Lower lobe of right lung (tissue), 2 donors: Measurements from ENCODE around the gene TFAP2A. TPM values are rescaled to one million over a fixed set of nuclear protein-coding genes. Genes with fewer than 3 reads are reported as not detected.
A peak's percentile ranks its signal among the peaks of the same experiment; 100 is the strongest.

Experiments used
- ATAC-seq, 2 donors: fragments of 200-7000 bp; cut with Tn5 transposase; one replicate each; pipeline ENCODE4 v1.9.1; 2020 to 2022; ENCODE audit warnings: mild to moderate bottlenecking in 2 of 2, moderate library complexity in 2 of 2
- DNase-seq: peaks from one replicate; pipeline ENCODE4 v3.0.0-alpha.2; 2020
- H3K27ac ChIP-seq: fragments of 200-600 bp; one replicate; pipeline ENCODE4 v1.8.0; 2022
- H3K27me3 ChIP-seq: fragments of 200-600 bp; one replicate; pipeline ENCODE4 v1.8.0; 2022; ENCODE audit warnings: low read depth
- H3K36me3 ChIP-seq: fragments of 200-600 bp; one replicate; pipeline ENCODE4 v1.8.0; 2022; ENCODE audit warnings: mild to moderate bottlenecking
- H3K4me1 ChIP-seq: fragments of 200-600 bp; one replicate; pipeline ENCODE4 v1.8.0; 2022
- H3K4me3 ChIP-seq: fragments of 200-600 bp; one replicate; pipeline ENCODE4 v1.8.0; 2022; ENCODE audit warnings: mild to moderate bottlenecking
- H3K9me3 ChIP-seq: fragments of 200-600 bp; one replicate; pipeline ENCODE4 v1.8.0; 2022
- CTCF ChIP-seq: fragments of 200-600 bp; IDR thresholded peaks from one replicate; pipeline ENCODE4 v1.8.0; 2022; ENCODE audit warnings: antibody characterized with exemption, mild to moderate bottlenecking
- intact Hi-C: fragments of 100-400 bp; cut with DNase I; formaldehyde crosslinking; loops from one replicate; pipeline ENCODE4 v1.11.0; 2022
- total RNA-seq: library from RNA; stranded (reverse); fragmentation: NEBNext Ultra II Directional; extraction: Animal tissue kit (Norgen Biotek cat#: 25700); gene quantifications from one replicate; pipeline ENCODE4 v1.2.1, GENCODE V29; 2021
- donor health status: DM: no; HTN: yes; CAD: no; lungs with severe emphysema.

TFAP2A gene
- total RNA-seq, 1 donor from 2014 or later: 0.47 TPM

- Histone ChIP-seq H3K36me3 (no peaks in the 10 kb centered on the region), H3K27ac (no peak overlapping the region), H3K9me3 (no peaks in the 10 kb centered on the region), H3K27me3 (no peaks in the 10 kb centered on the region), H3K4me3 (no peak overlapping the region), H3K4me1 (no peaks in the 10 kb centered on the region)
- TF ChIP-seq CTCF: no peak
- no peak for DNase-seq
- peak in 1 of 2 donors; percentile 43 for ATAC-seq
- intact Hi-C loops: no loop called here
These were observed 19.4 kb upstream of the TFAP2A start for GRCh38 chr6:10434235-10434634.

GRCh38 chr6:10433322-10433721, 18.4 kb upstream of the TFAP2A start:
- intact Hi-C loops: no loop called here
- Histone ChIP-seq H3K9me3 (no peaks in the 10 kb centered on the region), H3K27ac (no peak overlapping the region), H3K36me3 (no peaks in the 10 kb centered on the region), H3K4me1 (no peaks in the 10 kb centered on the region), H3K4me3 (no peak overlapping the region), H3K27me3 (peaks cover 5% of the 10 kb centered on the region)
- ATAC-seq (no peak), DNase-seq (no peak)
- no peak for TF ChIP-seq CTCF

- Histone ChIP-seq H3K27ac (no peak overlapping the region), H3K4me1 (peaks cover 4% of the 10 kb centered on the region), H3K9me3 (no peaks in the 10 kb centered on the region), H3K36me3 (no peaks in the 10 kb centered on the region), H3K27me3 (peaks cover 11% of the 10 kb centered on the region), H3K4me3 (no peak overlapping the region)
- DNase-seq (no peak), ATAC-seq (no peak)
- intact Hi-C loops: no loop called here
- no peak for TF ChIP-seq CTCF
These were observed 16.7 kb upstream of the TFAP2A start for GRCh38 chr6:10431423-10432164.

- Histone ChIP-seq H3K9me3 (no peaks in the 10 kb centered on the region), H3K4me1 (peaks cover 13% of the 10 kb centered on the region), H3K27ac (no peak overlapping the region), H3K36me3 (no peaks in the 10 kb centered on the region), H3K4me3 (no peak overlapping the region), H3K27me3 (peaks cover 26% of the 10 kb centered on the region)
- ATAC-seq (peak; percentile 22 to 66), DNase-seq (no peak)
- intact Hi-C loops: no loop called here
- TF ChIP-seq CTCF: peak; percentile 52
These were observed 15.0 kb upstream of the TFAP2A start for GRCh38 chr6:10429638-10430427.

- Histone ChIP-seq H3K9me3 (no peaks in the 10 kb centered on the region), H3K4me3 (peak overlapping the region; percentile 59), H3K27ac (no peak overlapping the region), H3K27me3 (peaks cover 55% of the 10 kb centered on the region), H3K36me3 (no peaks in the 10 kb centered on the region), H3K4me1 (peaks cover 13% of the 10 kb centered on the region)
- ATAC-seq (no peak), DNase-seq (no peak)
- intact Hi-C loops: no loop called here
- no peak for TF ChIP-seq CTCF
These were observed 12.0 kb upstream of the TFAP2A start for GRCh38 chr6:10426781-10427279.
